AG04450 (cell line): Measurements from ENCODE around the gene EIF2B2. TPM values are rescaled to one million over a fixed set of nuclear protein-coding genes. Genes with fewer than 3 reads are reported as not detected.

Experiments
- CTCF ChIA-PET: fragments of 300-600, 350-600 bp; formaldehyde crosslinking; extraction: SDS; loops from one replicate; lab custom pipeline; 2022; ENCODE audit warnings: antibody characterized with exemption, inconsistent platforms; lab: Charles Lee
- POLR2A ChIA-PET: fragments of 350-600 bp; formaldehyde crosslinking; extraction: SDS; loops from one replicate; lab custom pipeline; 2021; ENCODE audit warnings: antibody characterized with exemption, inconsistent platforms; lab: Yijun Ruan, JAX
- DNase-seq: peaks from one replicate; pipeline ENCODE4 v3.0.0-alpha.2; 2011; ENCODE audit warnings: low read depth, low spot score
- H3K27ac ChIP-seq: one replicate; pipeline ENCODE4 v1.5.1; 2012; ENCODE audit warnings: low read depth, low read length, control low read depth
- H3K27me3 ChIP-seq: one replicate; pipeline ENCODE4 v1.6.0; 2012; ENCODE audit warnings: low read length; ENCODE audit not compliant: control insufficient read depth, insufficient read depth
- H3K4me3 ChIP-seq: 2 replicates; pipeline ENCODE4 v1.5.1; 2011; ENCODE audit warnings: mild to moderate bottlenecking, low read depth, low read length, control low read depth
- H3K9me3 ChIP-seq: 2 replicates; pipeline ENCODE4 v1.5.1; 2012; ENCODE audit warnings: low read length; ENCODE audit not compliant: control insufficient read depth, insufficient read depth
- polyA plus RNA-seq: library from polyadenylated mRNA; depleted of rRNA; stranded (reverse); fragments of >200 nt; gene quantifications from 2 replicates; pipeline ENCODE4 v1.2.3, GENCODE V29; 2011
- TF ChIP-seq, protein P1 (sequence below): IDR thresholded peaks from 2 replicates; pipeline ENCODE4 v1.5.1; 2011; ENCODE audit warnings: low read depth, low read length, control low read depth, inconsistent platforms

Gene EIF2B2
- polyA plus RNA-seq, 1 experiment: 82.5 TPM

DNA sequence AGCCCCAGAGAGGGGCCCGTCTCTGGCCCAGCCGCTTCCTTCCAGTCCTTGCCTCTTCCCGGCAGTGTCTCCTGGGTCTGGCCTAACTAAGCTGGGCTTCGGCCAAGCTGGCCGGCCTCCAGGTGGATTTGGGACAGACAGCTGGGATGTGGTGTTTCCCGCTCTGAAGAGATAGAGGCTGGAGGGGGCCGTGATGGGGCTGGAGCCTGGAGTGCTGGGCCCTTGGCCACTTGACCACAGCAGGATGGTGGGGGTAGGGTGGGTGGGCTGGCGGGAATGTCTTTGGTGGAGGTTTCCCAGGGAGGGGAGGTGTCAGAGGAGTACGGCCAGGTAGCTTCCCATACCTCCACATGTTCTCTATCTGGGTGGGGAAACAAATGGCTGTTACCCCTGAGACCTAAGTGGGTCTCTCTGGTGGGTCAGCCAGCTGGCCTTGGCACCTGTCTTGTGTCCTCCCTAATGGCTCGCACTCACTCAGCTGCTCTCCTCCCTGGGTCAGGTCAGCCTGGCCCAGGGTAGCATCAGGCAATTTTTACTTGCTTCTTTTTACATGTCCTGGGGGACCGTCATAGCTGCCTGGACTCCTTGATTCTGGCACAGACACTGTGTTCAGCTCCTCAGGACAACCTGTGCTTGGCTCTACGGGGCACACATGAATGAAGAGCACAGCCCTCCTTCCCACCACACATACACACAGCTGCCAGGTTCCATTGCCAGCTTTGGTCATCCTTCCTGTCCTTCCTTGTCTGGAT lies 27.5 kb upstream of the EIF2B2 start:
- Histone ChIP-seq H3K27me3 (peaks cover 7% of the 10 kb centered on the region), H3K4me3 (no peak overlapping the region), H3K27ac (no peak overlapping the region), H3K9me3 (no peaks in the 10 kb centered on the region)
- DNase-seq: no peak
- CTCF ChIA-PET: no interaction called here
- POLR2A ChIA-PET: no interaction called here
- TF ChIP-seq, protein P1, sequence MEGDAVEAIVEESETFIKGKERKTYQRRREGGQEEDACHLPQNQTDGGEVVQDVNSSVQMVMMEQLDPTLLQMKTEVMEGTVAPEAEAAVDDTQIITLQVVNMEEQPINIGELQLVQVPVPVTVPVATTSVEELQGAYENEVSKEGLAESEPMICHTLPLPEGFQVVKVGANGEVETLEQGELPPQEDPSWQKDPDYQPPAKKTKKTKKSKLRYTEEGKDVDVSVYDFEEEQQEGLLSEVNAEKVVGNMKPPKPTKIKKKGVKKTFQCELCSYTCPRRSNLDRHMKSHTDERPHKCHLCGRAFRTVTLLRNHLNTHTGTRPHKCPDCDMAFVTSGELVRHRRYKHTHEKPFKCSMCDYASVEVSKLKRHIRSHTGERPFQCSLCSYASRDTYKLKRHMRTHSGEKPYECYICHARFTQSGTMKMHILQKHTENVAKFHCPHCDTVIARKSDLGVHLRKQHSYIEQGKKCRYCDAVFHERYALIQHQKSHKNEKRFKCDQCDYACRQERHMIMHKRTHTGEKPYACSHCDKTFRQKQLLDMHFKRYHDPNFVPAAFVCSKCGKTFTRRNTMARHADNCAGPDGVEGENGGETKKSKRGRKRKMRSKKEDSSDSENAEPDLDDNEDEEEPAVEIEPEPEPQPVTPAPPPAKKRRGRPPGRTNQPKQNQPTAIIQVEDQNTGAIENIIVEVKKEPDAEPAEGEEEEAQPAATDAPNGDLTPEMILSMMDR: no peak

DNA sequence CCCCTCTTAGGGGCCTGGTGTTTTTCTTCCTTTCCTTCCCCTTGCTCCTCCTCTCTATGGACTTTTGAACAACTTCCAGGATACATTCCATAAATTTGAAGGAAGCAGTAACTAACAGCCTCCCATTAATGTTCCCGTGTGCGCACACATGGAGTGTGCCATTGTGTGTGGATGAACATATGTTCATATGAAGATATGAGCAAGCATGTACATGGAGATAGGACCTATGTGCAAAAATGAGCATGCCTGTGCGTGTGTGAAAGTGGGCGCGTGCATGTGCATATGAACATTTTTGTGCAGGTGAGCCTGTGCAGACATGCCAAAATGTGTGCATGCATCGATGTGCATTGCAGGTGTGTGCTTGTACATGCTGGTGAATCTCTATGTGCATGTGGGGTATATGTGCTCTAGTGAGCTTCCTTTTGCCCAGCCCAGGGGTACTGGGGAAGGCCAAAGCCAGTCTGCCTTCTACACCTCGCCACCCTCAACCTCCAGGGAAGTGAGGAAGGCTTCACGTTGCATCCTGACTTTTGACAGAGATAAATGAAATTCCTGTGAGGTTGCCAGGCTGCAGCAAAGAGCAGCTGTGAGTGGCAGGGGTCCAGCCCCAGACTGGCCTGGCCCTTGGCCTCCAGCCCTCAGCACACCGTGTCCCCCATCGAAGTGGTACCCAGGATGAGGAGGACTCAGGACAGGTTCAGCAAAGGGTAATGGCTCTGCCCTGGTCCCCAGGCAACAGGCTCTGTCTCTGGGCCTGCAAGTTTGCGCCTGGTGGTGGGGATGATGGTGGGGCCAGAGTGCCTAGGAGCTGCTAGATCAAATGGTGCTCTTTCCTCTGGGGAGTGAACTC lies 26.2 kb upstream of the EIF2B2 start:
- TF ChIP-seq, protein P1: no peak
- CTCF ChIA-PET: no interaction called here
- Histone ChIP-seq H3K9me3 (no peaks in the 10 kb centered on the region; the same call in 1 of the 2 replicates), H3K27ac (no peak overlapping the region), H3K27me3 (peaks cover 2% of the 10 kb centered on the region), H3K4me3 (no peak overlapping the region)
- POLR2A ChIA-PET: no interaction called here
- no peak for DNase-seq

DNA sequence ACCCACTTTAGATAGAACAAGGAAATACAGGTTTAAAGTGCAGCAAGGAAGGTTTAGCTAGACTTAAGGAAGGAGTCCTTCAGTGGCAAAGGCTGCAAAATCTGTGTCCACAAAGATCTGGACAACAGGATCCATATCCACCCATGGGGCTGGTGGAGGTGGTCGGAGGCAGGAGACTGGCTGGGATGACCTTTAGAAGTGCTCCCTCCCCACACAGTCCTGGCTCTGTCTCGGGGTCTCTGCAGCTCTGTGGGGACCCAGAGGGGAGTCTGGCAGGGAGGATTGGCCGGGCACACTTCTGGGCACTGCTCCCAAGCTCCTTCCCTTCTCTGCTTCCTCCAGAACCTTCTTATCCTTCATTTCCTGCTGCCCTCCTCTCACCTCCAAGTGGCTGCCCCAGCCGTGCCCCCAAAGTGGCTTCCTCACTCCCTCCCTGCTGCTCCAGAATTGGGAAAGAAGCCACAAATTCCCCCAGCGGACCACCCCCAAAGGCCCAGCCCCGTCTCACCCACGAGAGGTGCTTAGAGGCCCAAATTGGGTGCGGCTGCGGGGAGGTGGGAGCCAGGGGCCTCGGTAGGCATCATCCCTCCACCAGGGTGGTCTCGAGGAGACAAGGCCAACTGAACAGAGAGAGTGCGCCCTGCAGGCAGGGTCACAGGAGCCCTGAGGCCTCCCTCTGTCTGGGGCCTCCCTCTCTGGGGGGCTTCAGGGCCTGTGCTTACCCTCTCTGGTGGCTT lies 25.4 kb upstream of the EIF2B2 start:
- DNase-seq: no peak
- Histone ChIP-seq H3K9me3 (no peaks in the 10 kb centered on the region; the same call in 1 of the 2 replicates), H3K27ac (no peak overlapping the region), H3K27me3 (peaks cover 2% of the 10 kb centered on the region), H3K4me3 (no peak overlapping the region)
- ChIA-PET POLR2A (no interaction called here), CTCF (no interaction called here)
- TF ChIP-seq, protein P1: no peak

DNA sequence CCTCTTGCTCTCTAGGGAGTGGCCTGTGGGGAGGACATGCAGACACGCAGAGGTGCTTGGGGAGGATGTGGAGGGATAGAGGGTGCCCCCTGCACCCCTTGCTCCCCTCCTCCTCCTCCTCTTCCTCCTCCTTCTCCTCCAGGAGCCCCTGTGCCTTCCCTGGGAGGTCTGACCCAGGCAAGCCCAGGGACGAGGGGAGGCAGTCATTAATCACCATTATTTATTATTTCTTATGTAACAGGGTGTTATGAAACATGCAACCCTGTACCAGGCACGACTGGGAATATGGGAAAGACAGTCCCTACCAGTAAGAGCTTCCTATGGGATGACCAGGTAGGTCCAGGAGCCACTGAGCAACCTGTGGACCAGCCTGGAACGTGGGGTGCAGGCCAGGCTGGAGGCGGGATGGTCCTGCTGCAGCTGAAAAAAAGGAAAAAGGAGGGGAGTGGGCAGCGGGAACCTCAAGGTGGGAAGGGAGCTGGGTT lies 24.8 kb upstream of the EIF2B2 start:
- Histone ChIP-seq H3K4me3 (no peak overlapping the region), H3K27ac (no peak overlapping the region), H3K27me3 (peaks cover 2% of the 10 kb centered on the region), H3K9me3 (no peaks in the 10 kb centered on the region; the same call in 1 of the 2 replicates)
- TF ChIP-seq, protein P1: no peak
- POLR2A ChIA-PET: no interaction called here
- CTCF ChIA-PET: interaction anchor here (1.1 kb wide), 1 partner anchor 110 kb away, joined by 3 read pairs; no protein-coding TSS in a partner anchor
- DNase-seq: no peak
